ENCODE results near the gene HMGB1. TPM values are rescaled to one million over a fixed set of nuclear protein-coding genes. Genes with fewer than 3 reads are reported as not detected.

The HMGB1 gene
- total and polyA plus RNA-seq, 2 of the 13 experiments (the other 11 are each of a cell fraction or from before 2014, with no cell fraction given): 115 to 584 TPM

DNA sequence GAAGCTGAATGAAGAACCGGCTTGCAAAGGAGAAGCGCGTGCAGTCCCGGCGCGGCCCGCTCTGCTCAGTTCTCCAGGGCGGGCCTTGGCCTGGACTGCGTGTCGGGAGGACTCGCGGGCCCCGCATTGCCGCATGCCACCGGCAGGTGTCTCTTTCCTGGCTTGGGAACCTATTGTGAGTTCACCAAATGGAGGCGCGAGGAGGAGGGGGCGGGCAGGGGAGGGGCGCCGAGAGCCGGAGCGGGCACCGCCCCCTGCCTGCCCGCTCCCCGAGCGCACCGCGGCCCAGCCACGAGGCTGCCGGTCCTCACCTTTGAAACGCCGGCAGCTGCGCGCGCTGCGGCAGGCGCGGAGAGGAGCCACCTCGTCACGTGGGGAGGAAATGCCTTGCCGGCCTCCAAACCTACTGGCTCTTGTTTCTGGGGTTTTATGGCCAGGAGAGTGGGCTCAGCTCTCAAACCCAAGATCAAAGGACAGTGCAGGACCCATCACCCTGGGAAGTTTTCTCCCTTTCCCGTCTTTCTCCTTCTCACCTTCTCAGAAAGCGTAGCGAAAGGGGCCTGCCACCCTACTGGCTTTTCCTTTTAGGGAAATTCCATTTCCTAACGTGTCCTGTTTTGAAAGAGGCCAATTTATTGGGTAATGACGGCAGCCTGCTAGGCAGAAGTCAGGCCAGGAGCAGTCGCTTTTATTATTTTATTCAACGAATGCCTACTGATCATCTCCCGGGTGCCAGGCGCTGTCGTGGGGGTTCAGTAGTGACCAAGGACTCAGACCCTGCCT lies 57.2 kb downstream of the HMGB1 start (continued):
- TF ChIP-seq ZNF883 (CRISPR knock-in tag; IDR thresholded peaks at IDR 0.05; ENCODE audit: not compliant biosample characterization) (peak; percentile 71), DPF2 (CRISPR knock-in tag; IDR thresholded peaks at IDR 0.05; ENCODE audit: borderline replicate concordance, low read depth) (no peak), ZMAT5 (CRISPR knock-in tag; IDR thresholded peaks at IDR 0.05; ENCODE audit: borderline replicate concordance, low read depth) (no peak), XBP1 (CRISPR knock-in tag; IDR thresholded peaks at IDR 0.05) (no peak), ERF (CRISPR knock-in tag; IDR thresholded peaks at IDR 0.05) (0 out of 2 replicates have a peak, but pooled peaks have one; percentile 25), ZFP82 (CRISPR knock-in tag; IDR thresholded peaks at IDR 0.05; ENCODE audit: borderline replicate concordance) (no peak), NFRKB (IDR thresholded peaks at IDR 0.05) (no peak), HMGA1 (CRISPR knock-in tag; conservative IDR thresholded peaks at IDR 0.05) (no peak), ZNF362 (CRISPR knock-in tag; IDR thresholded peaks at IDR 0.05; ENCODE audit: borderline replicate concordance) (no peak; the same call in 1 of the 2 replicates), MEIS1 (CRISPR knock-in tag; IDR thresholded peaks at IDR 0.05; ENCODE audit: borderline replicate concordance) (no peak), ATF3 (CRISPR knock-in tag; IDR thresholded peaks at IDR 0.05) (no peak), RNF2 (conservative IDR thresholded peaks at IDR 0.05; ENCODE audit: low read depth) (peak; percentile 57; the same call in 1 of the 2 replicates), MLLT10 (CRISPR knock-in tag; IDR thresholded peaks at IDR 0.05) (no peak), CCDC6 (CRISPR knock-in tag; IDR thresholded peaks at IDR 0.05) (peak; percentile 77; the same call in 1 of the 2 replicates), POLR2AphosphoS2 (IDR thresholded peaks at IDR 0.05; ENCODE audit: low read depth, low read length) (no peak), ZNF256 (CRISPR knock-in tag; conservative IDR thresholded peaks at IDR 0.05) (0 out of 2 replicates have a peak, but pooled peaks have one; percentile 45), PRMT3 (CRISPR knock-in tag; IDR thresholded peaks at IDR 0.05; ENCODE audit: borderline replicate concordance, low read depth) (no peak), ZNF556 (CRISPR knock-in tag; IDR thresholded peaks at IDR 0.05; ENCODE audit: borderline replicate concordance) (no peak), ZNF44 (CRISPR knock-in tag; IDR thresholded peaks at IDR 0.05) (no peak), IKZF1 (IDR thresholded peaks at IDR 0.05) (no peak), ZNF33A (CRISPR knock-in tag; IDR thresholded peaks at IDR 0.05; ENCODE audit: borderline replicate concordance) (no peak), NFE2L2 (IDR thresholded peaks at IDR 0.05; ENCODE audit: low read length) (no peak), GTF3A (CRISPR knock-in tag; conservative IDR thresholded peaks at IDR 0.05) (no peak)
- TF ChIP-seq, protein P1, sequence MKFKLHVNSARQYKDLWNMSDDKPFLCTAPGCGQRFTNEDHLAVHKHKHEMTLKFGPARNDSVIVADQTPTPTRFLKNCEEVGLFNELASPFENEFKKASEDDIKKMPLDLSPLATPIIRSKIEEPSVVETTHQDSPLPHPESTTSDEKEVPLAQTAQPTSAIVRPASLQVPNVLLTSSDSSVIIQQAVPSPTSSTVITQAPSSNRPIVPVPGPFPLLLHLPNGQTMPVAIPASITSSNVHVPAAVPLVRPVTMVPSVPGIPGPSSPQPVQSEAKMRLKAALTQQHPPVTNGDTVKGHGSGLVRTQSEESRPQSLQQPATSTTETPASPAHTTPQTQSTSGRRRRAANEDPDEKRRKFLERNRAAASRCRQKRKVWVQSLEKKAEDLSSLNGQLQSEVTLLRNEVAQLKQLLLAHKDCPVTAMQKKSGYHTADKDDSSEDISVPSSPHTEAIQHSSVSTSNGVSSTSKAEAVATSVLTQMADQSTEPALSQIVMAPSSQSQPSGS (CRISPR knock-in tag; IDR thresholded peaks at IDR 0.05): no peak
- TF ChIP-seq, protein P2, sequence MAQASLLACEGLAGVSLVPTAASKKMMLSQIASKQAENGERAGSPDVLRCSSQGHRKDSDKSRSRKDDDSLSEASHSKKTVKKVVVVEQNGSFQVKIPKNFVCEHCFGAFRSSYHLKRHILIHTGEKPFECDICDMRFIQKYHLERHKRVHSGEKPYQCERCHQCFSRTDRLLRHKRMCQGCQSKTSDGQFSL (CRISPR knock-in tag; IDR thresholded peaks at IDR 0.05): no peak
- TF ChIP-seq, protein P3, sequence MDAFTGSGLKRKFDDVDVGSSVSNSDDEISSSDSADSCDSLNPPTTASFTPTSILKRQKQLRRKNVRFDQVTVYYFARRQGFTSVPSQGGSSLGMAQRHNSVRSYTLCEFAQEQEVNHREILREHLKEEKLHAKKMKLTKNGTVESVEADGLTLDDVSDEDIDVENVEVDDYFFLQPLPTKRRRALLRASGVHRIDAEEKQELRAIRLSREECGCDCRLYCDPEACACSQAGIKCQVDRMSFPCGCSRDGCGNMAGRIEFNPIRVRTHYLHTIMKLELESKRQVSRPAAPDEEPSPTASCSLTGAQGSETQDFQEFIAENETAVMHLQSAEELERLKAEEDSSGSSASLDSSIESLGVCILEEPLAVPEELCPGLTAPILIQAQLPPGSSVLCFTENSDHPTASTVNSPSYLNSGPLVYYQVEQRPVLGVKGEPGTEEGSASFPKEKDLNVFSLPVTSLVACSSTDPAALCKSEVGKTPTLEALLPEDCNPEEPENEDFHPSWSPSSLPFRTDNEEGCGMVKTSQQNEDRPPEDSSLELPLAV (CRISPR knock-in tag; conservative IDR thresholded peaks at IDR 0.05; ENCODE audit: low read depth): no peak

Data from HepG2 (cell line).